Measurements from ENCODE around the gene B9D1.

DNA sequence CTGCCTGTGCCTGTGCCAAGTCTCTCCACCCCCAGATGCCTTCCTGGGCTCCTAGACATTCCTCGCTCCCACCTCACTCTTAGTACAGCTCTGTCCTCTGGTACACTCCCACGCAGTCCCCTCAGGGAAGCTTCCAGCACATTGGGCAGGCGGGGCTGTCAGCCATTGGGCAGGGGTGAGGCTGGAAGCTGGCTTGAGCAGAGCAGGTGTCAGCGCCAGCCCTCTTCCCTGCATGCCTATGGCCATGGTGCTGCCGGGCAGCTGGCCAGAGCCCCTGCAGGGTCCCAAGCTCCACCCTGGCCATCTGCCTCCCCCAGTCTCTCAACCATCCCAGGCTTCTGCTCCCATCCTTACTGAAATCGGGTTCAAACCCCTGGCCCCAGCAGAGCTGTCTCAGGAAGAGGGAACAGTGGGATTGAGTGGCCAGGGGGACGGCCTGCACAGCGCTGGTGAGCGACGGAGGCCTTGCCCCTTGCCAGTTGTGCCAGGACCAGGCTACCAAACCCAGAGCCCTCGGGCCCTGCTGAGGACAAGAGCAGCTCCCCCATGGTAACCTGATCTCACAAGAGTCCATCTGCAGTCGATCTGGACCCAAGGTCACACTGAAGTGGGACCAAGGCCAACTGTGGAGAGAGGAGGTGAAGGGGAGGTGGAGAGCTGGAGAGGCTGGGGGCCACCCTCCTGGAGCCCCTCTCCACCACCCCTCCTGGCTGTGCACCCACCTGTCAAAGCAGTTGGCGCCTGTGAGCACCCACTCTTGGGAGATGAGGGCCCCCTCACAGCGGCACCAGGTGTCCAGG, 2.4 kb upstream of the B9D1 start:
- TF ChIP-seq EZH2 (IDR thresholded peaks at IDR 0.05; ENCODE audit: borderline replicate concordance, low read length) = no peak
- TF ChIP-seq, protein P1, sequence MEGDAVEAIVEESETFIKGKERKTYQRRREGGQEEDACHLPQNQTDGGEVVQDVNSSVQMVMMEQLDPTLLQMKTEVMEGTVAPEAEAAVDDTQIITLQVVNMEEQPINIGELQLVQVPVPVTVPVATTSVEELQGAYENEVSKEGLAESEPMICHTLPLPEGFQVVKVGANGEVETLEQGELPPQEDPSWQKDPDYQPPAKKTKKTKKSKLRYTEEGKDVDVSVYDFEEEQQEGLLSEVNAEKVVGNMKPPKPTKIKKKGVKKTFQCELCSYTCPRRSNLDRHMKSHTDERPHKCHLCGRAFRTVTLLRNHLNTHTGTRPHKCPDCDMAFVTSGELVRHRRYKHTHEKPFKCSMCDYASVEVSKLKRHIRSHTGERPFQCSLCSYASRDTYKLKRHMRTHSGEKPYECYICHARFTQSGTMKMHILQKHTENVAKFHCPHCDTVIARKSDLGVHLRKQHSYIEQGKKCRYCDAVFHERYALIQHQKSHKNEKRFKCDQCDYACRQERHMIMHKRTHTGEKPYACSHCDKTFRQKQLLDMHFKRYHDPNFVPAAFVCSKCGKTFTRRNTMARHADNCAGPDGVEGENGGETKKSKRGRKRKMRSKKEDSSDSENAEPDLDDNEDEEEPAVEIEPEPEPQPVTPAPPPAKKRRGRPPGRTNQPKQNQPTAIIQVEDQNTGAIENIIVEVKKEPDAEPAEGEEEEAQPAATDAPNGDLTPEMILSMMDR (conservative IDR thresholded peaks at IDR 0.05 in 1 of 2, IDR thresholded peaks at IDR 0.05 in 1 of 2; ENCODE audit: extremely low read depth in 1 of 2, insufficient read depth in 1 of 2, low read depth in 1 of 2, low read length in 2 of 2) = no peak

Data from mammary epithelial cell (primary cell).